Measurements from ENCODE around the gene MYO3B. TPM values are rescaled to one million over a fixed set of nuclear protein-coding genes. Genes with fewer than 3 reads are reported as not detected.

The MYO3B gene
- polyA plus RNA-seq, 1 of the 3 experiments (the other 2 are of a cell fraction), result not detected

DNA sequence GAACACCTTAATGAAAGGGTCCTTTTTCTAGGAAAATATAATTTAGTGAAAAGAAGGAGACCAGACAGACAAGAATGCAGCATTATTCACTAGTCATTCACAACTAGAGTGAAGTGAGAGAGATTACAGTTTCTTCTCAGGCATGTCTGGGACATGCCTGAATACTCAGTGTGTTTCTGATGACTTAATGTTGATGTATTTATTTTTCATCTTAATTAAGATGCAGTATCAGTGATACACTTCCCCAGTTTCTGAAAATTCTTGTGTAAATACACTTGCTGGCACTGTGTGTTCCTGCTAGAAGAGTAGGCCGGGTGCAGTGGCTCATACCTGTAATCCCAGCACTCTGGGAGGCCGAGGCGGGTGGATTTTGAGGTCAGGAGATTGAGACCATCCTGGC lies 143.6 kb downstream of the MYO3B start:
- no peaks in the 10 kb centered on the region for H3K79me2 ChIP-seq (ENCODE audit: insufficient read depth)
- H3K27me3 ChIP-seq (ENCODE audit: insufficient read depth), result no peaks in the 10 kb centered on the region
- 72% methylated on average over 3 of the region's 3 CpGs for WGBS (ENCODE audit: low lambda C conversion rate)
- H4K20me1 ChIP-seq (ENCODE audit: insufficient read depth), result no peaks in the 10 kb centered on the region
- H3K9me3 ChIP-seq, result peaks cover 4% of the 10 kb centered on the region; the same call in 1 of the 2 replicates
- H3F3A ChIP-seq (replicated peaks; ENCODE audit: insufficient read depth), result no peaks in the 10 kb centered on the region
- CTCF ChIA-PET, result interaction anchor here (0.7 kb wide), 1 partner anchor 340 kb away, joined by 3 read pairs; no protein-coding TSS in a partner anchor
- H3K27ac ChIP-seq (ENCODE audit: low read depth in 2 of 2, low read length in 1 of 2), result no peak overlapping the region
- TF ChIP-seq, protein P1, sequence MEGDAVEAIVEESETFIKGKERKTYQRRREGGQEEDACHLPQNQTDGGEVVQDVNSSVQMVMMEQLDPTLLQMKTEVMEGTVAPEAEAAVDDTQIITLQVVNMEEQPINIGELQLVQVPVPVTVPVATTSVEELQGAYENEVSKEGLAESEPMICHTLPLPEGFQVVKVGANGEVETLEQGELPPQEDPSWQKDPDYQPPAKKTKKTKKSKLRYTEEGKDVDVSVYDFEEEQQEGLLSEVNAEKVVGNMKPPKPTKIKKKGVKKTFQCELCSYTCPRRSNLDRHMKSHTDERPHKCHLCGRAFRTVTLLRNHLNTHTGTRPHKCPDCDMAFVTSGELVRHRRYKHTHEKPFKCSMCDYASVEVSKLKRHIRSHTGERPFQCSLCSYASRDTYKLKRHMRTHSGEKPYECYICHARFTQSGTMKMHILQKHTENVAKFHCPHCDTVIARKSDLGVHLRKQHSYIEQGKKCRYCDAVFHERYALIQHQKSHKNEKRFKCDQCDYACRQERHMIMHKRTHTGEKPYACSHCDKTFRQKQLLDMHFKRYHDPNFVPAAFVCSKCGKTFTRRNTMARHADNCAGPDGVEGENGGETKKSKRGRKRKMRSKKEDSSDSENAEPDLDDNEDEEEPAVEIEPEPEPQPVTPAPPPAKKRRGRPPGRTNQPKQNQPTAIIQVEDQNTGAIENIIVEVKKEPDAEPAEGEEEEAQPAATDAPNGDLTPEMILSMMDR (IDR thresholded peaks at IDR 0.05), result no peak
- TF ChIP-seq, protein P2, sequence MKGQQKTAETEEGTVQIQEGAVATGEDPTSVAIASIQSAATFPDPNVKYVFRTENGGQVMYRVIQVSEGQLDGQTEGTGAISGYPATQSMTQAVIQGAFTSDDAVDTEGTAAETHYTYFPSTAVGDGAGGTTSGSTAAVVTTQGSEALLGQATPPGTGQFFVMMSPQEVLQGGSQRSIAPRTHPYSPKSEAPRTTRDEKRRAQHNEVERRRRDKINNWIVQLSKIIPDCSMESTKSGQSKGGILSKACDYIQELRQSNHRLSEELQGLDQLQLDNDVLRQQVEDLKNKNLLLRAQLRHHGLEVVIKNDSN (IDR thresholded peaks at IDR 0.05; ENCODE audit: borderline replicate concordance, low read depth), result no peak
- TF ChIP-seq TAF1 (IDR thresholded peaks at IDR 0.05; ENCODE audit: borderline replicate concordance, low read depth, low read length), result no peak
- TF ChIP-seq GATA2 (CRISPR knock-in tag; IDR thresholded peaks at IDR 0.05), result no peak
- no peak for TF ChIP-seq RFX5 (IDR thresholded peaks at IDR 0.05; ENCODE audit: low read length)
- no peak for TF ChIP-seq FOSL2 (IDR thresholded peaks at IDR 0.05; ENCODE audit: borderline replicate concordance, low read depth)
- H2AFZ ChIP-seq (ENCODE audit: low read depth), result 0 out of 2 replicates have a peak overlapping the region, but pooled peaks have one; percentile 1
- no peak overlapping the region for H3K9ac ChIP-seq
- H3K9me2 ChIP-seq, result no peaks in the 10 kb centered on the region
- H3K4me1 ChIP-seq (ENCODE audit: control insufficient read depth in 1 of 2, insufficient read depth in 2 of 2, low read depth in 1 of 2, low read length in 1 of 2), result no peaks in the 10 kb centered on the region
- H3K36me3 ChIP-seq (replicated peaks in 1 of 2; ENCODE audit: control insufficient read depth in 1 of 2, insufficient read depth in 2 of 2, low read length in 1 of 2), result no peaks in the 10 kb centered on the region
- DNase-seq, result no peak
- H3K4me2 ChIP-seq, result no peak overlapping the region
- POLR2A ChIA-PET, result no interaction called here
- no peak overlapping the region for H3K4me3 ChIP-seq (ENCODE audit: low read depth in 2 of 2, low read length in 1 of 2)

DNA sequence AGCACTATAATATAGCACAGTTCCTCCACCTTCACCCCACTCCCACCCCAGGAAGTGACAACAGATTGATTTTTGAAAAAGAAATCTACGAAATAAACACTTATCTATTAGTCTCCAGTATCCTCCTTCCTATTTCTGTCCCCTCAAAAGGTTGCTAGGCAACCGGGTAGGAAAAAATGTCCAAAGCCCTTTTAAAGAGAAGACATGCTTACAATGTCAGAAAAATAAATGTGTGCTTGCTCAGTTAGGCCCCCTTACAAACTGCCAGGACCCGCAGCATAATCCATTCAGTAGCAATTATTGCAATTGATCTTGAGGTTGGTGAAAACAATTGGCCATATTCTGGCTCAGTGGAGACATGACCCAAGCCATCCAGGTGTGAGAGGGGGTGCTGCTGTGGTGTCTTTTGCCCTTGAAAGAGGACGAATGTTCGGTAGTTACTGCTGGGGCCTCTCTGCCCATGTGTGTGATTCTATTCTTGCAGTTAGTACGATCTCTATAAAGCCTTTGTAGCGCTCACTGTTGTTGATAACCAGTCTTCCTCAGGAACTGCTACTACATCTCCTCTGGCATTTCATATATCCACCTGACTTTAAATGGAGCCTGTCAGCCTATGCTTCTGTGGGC lies 144.3 kb downstream of the MYO3B start:
- Histone ChIP-seq H3K4me2 (no peak overlapping the region), H3K27ac (ENCODE audit: low read depth in 2 of 2, low read length in 1 of 2) (no peak overlapping the region), H3F3A (replicated peaks; ENCODE audit: insufficient read depth) (no peaks in the 10 kb centered on the region), H3K36me3 (replicated peaks in 1 of 2; ENCODE audit: control insufficient read depth in 1 of 2, insufficient read depth in 2 of 2, low read length in 1 of 2) (no peaks in the 10 kb centered on the region), H3K9me2 (no peaks in the 10 kb centered on the region), H3K9ac (no peak overlapping the region), H4K20me1 (ENCODE audit: insufficient read depth) (no peaks in the 10 kb centered on the region), H3K27me3 (ENCODE audit: insufficient read depth) (no peaks in the 10 kb centered on the region), H3K4me3 (ENCODE audit: low read depth in 2 of 2, low read length in 1 of 2) (no peak overlapping the region), H3K9me3 (peaks cover 4% of the 10 kb centered on the region; the same call in 1 of the 2 replicates), H3K4me1 (ENCODE audit: control insufficient read depth in 1 of 2, insufficient read depth in 2 of 2, low read depth in 1 of 2, low read length in 1 of 2) (no peaks in the 10 kb centered on the region), H3K79me2 (ENCODE audit: insufficient read depth) (no peaks in the 10 kb centered on the region), H2AFZ (ENCODE audit: low read depth) (no peak overlapping the region)
- TF ChIP-seq RAD21 (IDR thresholded peaks at IDR 0.05; ENCODE audit: low read length) (no peak), EZH2phosphoT487 (IDR thresholded peaks at IDR 0.05; ENCODE audit: borderline replicate concordance, low read depth) (no peak), ELF1 (IDR thresholded peaks at IDR 0.05) (no peak)
- ChIA-PET POLR2A (no interaction called here), CTCF (no interaction called here)
- 52% methylated on average over 7 of the region's 7 CpGs for WGBS (ENCODE audit: low lambda C conversion rate)
- DNase-seq, result no peak

Data from SK-N-SH (cell line).